A375 (cell line): ENCODE results near the gene TPSD1. TPM values are rescaled to one million over a fixed set of nuclear protein-coding genes. Genes with fewer than 3 reads are reported as not detected.

Source experiments
- total RNA-seq: library from RNA; depleted of rRNA; stranded (reverse); fragments of >200 nt; shearing (Covaris generic); gene quantifications from 2 replicates; pipeline ENCODE4 v1.2.3, GENCODE V29; 2014; rRNA removed

Gene TPSD1
- not detected in 2 replicates for total RNA-seq

DNA sequence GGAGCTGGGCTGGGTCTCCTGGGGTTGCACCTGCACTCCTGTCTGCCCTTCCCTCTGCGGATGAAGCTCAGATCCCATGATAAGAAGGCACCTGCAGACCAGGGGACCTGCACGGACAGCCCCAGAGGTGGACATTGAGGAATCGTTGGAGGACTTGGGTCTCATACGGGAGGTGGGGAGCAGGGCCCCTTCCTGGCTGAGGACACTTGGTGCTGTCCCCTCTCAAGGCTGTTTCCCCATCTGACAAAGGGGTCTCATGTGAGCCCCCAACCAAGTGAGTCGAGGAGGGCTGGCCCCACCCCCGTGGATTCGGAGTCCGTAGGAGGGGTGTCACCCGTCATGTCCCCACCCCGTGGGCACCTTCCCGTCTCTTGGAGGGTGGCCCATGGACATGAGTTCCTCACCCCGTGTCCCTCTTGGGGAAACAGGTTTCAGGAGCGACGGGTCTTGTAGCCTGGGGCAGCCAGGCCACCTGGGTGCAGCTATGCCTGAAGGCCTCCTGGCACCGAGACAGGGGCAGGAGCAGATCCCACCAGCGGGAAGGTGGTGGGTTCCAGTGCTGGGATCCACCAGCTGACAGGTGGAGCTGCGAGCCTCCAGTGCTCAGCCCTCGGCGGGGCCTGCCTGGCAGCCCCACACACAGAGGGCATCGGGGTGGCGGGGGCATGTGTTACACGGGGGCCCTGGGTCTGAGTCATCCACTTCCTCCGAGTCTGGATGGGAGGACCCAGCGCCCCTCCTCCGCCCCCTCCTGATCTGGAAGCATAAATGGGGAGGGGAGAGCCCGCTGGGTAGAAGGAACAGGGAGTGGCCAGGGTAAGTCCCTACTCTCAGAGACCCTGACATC lies at the start of gene TPSD1:
Gene TPSD1, plus strand, starts transcription at position 794 of the 847 bp plus-strand sequence. CDS start 212 bp downstream, outside the sequence.

DNA sequence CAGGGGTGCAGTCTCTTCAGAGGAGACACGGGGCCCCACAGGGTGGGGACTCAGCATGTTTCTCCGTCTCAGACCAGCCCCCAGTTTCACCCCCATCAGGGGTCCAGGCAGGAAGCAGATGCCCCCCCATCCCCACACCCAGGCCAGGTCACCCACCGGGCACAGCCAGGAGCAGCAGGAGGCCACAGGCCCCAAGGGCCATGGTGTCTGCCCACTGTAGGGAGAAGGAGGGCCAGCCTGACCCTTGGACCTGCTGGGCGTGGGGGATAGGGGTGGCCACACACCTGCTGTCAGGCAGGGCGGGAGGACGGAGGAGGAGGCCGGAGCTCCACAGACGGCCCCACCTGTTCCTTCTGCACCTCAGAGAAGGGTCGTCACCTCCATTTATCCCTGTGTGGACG lies 30.8 kb upstream of the TPSD1 start, which contains the start of gene TPSG1:
Gene TPSG1, minus strand, starts transcription at position 218 of the 401 bp plus-strand sequence. Its CDS starts 16 bp downstream, at position 202.

GRCh38 chr16:1230084-1230470 lies 25.8 kb upstream of the TPSD1 start, which contains the start of gene TPSB2:
TSS of gene TPSB2 (minus strand) at chr16:1230184. CDS start at chr16:1229951, 233 bp downstream.

DNA sequence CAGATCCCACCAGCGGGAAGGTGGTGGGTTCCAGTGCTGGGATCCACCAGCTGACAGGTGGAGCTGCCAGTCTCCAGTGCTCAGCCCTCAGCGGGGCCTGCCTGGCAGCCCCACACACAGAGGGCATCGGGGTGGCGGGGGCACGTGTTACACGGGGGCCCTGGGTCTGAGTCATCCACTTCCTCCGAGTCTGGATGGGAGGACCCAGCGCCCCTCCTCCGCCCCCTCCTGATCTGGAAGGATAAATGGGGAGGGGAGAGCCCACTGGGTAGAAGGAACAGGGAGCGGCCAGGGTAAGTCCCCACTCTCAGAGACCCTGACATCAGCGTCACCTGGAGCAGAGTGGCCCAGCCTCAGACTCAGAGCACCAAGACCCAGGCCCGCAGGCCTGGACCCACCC lies 15.4 kb upstream of the TPSD1 start, which contains the start of gene TPSAB1:
Gene TPSAB1, plus strand, starts transcription at position 270 of the 400 bp plus-strand sequence. CDS start 234 bp downstream, outside the sequence.

Other genes with a start within 250 kb of the TPSD1 start
- gene SSTR5, start 183.3 kb upstream of the TPSD1 start, total RNA-seq: not detected in 2 replicates
- gene C1QTNF8, start 159.8 kb upstream of the TPSD1 start, total RNA-seq: not detected in 2 replicates
- not detected in 2 replicates for gene CACNA1H, start 103.0 kb upstream of the TPSD1 start, total RNA-seq
- not detected in 2 replicates for gene TPSG1, start 30.8 kb upstream of the TPSD1 start, total RNA-seq
- not detected in 2 replicates for gene TPSB2, start 25.9 kb upstream of the TPSD1 start, total RNA-seq
- not detected in 2 replicates for gene TPSAB1, start 15.4 kb upstream of the TPSD1 start, total RNA-seq
- gene UBE2I, start 53.6 kb downstream of the TPSD1 start, total RNA-seq: 87.7 and 92.0 TPM in 2 replicates
- 2.0 and 2.3 TPM in 2 replicates for gene BAIAP3, start 77.6 kb downstream of the TPSD1 start, total RNA-seq
- gene TSR3, start 95.8 kb downstream of the TPSD1 start, total RNA-seq: 118 and 121 TPM in 2 replicates
- 44.4 and 45.1 TPM in 2 replicates for gene GNPTG, start 95.9 kb downstream of the TPSD1 start, total RNA-seq
- gene UNKL, start 158.6 kb downstream of the TPSD1 start, total RNA-seq: 12.9 and 19.0 TPM in 2 replicates
- 59.5 and 73.9 TPM in 2 replicates for gene UQCC4, start 164.7 kb downstream of the TPSD1 start, total RNA-seq
- not detected in 2 replicates for gene PERCC1, start 175.0 kb downstream of the TPSD1 start, total RNA-seq
- 2.1 TPM in 1 of 2 replicates, not detected in the other for gene CCDC154, start 188.5 kb downstream of the TPSD1 start, total RNA-seq
- 103 and 114 TPM in 2 replicates for gene CLCN7, start 219.0 kb downstream of the TPSD1 start, total RNA-seq
- gene PTX4, start 232.9 kb downstream of the TPSD1 start, total RNA-seq: not detected in 2 replicates
- gene TELO2, start 237.3 kb downstream of the TPSD1 start, total RNA-seq: 24.5 and 42.0 TPM in 2 replicates